ENCODE measurements around the gene CDC14A.

DNA sequence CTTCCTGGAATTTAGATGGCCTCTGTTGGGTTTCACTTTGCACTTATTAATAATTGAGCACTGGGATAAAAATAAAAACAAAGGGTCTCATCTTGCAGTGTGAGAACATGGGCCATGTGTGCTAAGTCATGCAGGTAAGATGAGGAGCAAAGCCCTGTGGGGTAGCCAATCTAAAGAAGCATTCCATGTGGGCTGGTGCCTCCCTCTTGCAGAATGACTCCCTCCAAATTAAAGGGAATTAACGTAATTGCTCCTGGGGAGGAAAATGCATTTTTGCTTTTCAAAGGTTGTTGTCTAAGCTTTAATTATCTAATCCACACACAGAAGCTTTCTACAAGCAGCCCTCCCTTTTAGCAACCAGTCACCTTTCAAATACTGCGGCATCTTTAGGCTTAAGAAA is 69.8 kb downstream of the CDC14A start:
- TF ChIP-seq, protein P1, sequence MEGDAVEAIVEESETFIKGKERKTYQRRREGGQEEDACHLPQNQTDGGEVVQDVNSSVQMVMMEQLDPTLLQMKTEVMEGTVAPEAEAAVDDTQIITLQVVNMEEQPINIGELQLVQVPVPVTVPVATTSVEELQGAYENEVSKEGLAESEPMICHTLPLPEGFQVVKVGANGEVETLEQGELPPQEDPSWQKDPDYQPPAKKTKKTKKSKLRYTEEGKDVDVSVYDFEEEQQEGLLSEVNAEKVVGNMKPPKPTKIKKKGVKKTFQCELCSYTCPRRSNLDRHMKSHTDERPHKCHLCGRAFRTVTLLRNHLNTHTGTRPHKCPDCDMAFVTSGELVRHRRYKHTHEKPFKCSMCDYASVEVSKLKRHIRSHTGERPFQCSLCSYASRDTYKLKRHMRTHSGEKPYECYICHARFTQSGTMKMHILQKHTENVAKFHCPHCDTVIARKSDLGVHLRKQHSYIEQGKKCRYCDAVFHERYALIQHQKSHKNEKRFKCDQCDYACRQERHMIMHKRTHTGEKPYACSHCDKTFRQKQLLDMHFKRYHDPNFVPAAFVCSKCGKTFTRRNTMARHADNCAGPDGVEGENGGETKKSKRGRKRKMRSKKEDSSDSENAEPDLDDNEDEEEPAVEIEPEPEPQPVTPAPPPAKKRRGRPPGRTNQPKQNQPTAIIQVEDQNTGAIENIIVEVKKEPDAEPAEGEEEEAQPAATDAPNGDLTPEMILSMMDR (conservative IDR thresholded peaks at IDR 0.05 in 1 of 2, IDR thresholded peaks at IDR 0.05 in 1 of 2; ENCODE audit: low read depth in 1 of 2, low read length in 2 of 2): no peak
- TF ChIP-seq EZH2 (IDR thresholded peaks at IDR 0.05; ENCODE audit: low read length, missing control alignments): no peak

Data from fibroblast of lung (primary cell).